AG09309 (cell line): ENCODE measurements around the gene FNDC3B.

Source experiments
- DNase-seq: peaks from one replicate; pipeline ENCODE4 v3.0.0-alpha.2; 2010; ENCODE audit warnings: low read depth
- H3K4me3 ChIP-seq: 2 replicates; pipeline ENCODE4 v1.5.1; 2011; ENCODE audit warnings: mild to moderate bottlenecking, low read depth, low read length, moderate library complexity; ENCODE audit not compliant: control insufficient read depth
- TF ChIP-seq, protein P1 (sequence below): IDR thresholded peaks from 2 replicates; pipeline ENCODE4 v1.5.1; 2011; ENCODE audit warnings: mild to moderate bottlenecking, low read depth, low read length, inconsistent platforms; ENCODE audit not compliant: insufficient read depth, control insufficient read depth; ENCODE audit errors: missing control alignments

FNDC3B gene

DNA sequence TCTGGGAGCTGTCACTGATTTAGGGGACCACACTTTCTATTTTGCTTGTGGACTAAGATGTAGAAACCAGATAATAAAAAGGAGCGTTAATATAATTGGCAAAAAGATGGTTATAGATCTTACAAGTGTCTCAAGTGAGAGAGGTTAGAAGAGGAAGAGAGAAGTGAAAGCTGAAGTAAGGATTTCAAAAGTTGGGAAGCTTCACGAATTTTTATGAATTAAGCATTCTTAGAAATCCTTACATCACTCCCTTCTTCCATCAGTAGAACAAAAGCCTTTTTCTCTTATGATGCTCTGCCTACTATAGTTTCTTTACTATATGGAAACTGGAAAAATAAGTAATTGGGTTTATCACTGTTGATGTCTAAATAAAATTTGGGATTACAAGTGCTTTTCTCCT is 146.5 kb downstream of the FNDC3B start:
- TF ChIP-seq, protein P1, sequence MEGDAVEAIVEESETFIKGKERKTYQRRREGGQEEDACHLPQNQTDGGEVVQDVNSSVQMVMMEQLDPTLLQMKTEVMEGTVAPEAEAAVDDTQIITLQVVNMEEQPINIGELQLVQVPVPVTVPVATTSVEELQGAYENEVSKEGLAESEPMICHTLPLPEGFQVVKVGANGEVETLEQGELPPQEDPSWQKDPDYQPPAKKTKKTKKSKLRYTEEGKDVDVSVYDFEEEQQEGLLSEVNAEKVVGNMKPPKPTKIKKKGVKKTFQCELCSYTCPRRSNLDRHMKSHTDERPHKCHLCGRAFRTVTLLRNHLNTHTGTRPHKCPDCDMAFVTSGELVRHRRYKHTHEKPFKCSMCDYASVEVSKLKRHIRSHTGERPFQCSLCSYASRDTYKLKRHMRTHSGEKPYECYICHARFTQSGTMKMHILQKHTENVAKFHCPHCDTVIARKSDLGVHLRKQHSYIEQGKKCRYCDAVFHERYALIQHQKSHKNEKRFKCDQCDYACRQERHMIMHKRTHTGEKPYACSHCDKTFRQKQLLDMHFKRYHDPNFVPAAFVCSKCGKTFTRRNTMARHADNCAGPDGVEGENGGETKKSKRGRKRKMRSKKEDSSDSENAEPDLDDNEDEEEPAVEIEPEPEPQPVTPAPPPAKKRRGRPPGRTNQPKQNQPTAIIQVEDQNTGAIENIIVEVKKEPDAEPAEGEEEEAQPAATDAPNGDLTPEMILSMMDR: no peak
- DNase-seq: no peak
- H3K4me3 ChIP-seq: no peak overlapping the region

DNA sequence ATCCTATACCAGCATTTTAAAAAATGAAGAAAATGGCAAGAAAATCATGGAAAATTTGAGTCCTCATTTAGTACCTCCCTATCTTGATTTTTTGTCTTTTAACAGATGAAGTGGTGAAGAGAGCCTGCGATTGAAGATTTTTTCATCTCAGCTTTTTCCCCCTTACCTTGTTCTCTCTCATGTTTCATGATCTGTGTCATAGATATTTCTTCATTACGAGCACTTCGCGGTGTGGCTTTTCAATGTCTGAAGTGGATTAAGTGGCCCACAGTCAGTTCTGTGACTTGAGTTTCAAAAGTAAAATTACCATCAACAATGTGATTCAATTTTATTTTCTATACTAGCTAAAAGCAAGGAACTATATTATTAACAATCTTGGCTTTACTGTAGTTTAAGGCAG is 147.2 kb downstream of the FNDC3B start:
- TF ChIP-seq, protein P1: no peak
- no peak for DNase-seq
- H3K4me3 ChIP-seq: no peak overlapping the region

DNA sequence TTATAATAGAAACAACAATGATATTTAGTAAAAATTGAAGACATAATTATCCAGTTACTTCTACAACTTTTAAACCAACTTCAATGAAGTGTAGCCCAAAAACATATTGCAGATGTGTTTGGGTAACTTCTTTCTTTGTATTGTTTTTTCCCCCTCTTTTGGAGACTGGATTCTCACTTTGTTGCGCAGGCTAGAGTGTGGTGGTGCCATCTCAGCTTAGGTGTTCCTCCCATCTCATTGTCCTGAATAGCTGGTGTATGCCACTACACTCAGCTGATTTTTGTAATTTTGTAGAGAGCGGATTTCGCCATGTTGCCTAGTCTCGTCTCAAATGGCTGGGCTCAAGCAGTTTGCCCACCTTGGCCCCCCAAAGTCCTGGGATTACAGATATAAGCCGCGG is 148.1 kb downstream of the FNDC3B start:
- DNase-seq: no peak
- TF ChIP-seq, protein P1: no peak
- no peak overlapping the region for H3K4me3 ChIP-seq

DNA sequence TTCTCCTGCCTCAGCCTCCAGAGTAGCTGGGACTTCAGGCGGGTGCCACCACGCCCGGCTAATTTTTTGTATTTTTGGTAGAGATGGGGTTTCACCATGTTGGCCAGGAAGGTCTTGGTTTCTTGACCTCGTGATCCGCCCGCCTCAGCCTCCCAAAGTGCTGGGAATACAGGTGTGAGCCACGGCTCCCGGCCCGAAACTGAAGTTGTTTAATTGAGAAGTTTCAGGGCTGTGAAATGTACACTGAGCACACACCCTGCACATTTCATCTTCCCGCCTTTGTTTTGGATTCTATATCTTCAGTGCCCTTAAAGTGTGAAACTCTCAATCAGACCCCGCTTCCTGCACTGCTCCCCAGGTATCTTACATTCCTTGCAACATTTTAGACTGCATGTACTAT is 149.1 kb downstream of the FNDC3B start:
- TF ChIP-seq, protein P1: no peak
- DNase-seq: no peak
- H3K4me3 ChIP-seq: no peak overlapping the region

DNA sequence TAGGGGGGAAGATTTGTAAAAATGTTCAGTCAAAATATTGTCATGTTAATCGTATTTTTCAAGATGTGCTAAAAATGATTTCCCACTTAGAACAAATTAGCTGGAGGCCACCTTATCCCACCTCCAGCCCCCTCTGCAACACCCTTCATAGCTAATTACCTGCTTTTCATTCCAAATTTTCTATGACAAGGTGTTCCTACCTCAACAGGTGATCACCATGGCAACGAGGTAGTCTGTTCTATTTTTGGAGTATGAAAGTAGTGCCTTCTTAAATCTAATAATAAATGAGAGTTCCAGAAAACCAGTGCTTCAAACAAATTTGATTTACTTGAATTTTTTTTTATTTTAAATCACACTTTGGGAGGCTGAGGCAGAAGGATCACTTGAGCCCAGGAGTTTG is 149.8 kb downstream of the FNDC3B start:
- H3K4me3 ChIP-seq: no peak overlapping the region
- no peak for DNase-seq
- TF ChIP-seq, protein P1: no peak

DNA sequence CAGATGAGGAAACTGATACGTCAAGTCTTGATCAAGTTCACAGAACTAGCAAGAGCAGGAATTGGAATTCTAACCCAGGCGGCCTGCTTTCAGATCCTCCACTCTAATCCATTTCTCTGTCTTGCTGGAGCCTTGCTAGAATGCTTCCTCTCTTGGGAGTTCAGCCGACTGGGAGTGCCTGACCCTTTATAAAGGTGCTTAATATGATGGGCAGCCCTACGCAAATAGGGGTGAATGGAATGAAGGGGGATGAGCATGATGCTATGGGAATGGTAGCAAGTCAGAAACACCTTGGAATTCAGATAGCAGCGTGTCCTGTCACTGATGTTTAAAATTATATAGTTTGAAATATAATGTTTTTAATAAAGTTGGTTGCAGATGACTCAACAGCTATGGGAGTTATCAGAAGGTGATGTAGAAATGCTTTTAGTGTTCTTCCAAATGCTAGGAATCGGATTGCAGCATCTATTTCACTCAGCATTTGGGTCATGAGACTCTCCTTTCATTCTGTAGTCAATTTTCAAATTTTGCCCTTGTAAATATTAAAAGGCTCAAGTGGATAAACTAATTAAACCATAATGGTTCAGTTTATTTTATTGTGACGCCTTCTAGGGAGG is 150.7 kb downstream of the FNDC3B start:
- TF ChIP-seq, protein P1: no peak
- H3K4me3 ChIP-seq: no peak overlapping the region
- DNase-seq: no peak

DNA sequence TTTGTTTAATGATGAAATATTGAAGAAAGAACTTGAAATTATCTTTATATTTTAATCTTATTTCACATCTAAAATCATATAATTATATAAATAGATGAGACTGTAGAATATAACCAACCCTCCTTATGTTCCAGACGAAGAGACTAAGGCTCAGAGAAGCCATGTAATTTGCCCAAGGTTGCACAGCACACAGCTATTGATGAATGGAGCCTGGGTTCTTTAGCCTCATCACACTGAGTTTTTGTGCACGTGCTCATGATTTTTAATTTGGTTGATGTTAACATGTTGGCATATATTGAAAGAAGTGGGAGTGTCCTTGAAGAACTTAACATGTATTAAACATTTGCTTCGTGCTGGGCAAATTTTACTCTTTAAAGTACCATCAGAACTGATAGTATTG is 151.6 kb downstream of the FNDC3B start:
- TF ChIP-seq, protein P1: no peak
- H3K4me3 ChIP-seq: no peak overlapping the region
- DNase-seq: no peak
